Osteoblast (primary cell): ENCODE measurements around the gene RPS19BP1. TPM values are rescaled to one million over a fixed set of nuclear protein-coding genes. Genes with fewer than 3 reads are reported as not detected.

ENCODE experiments used
- DNase-seq: peaks from one replicate; pipeline ENCODE4 v3.0.0; 2011; ENCODE audit warnings: low spot score, mixed read lengths; ENCODE audit not compliant: insufficient read length; ENCODE audit errors: missing footprints
- H2AFZ ChIP-seq: 2 replicates; pipeline ENCODE4 v1.6.0; 2011; ENCODE audit warnings: mild to moderate bottlenecking, low read length
- H3K27ac ChIP-seq: 2 replicates; pipeline ENCODE4 v1.5.1; 2011; ENCODE audit warnings: mild to moderate bottlenecking, low read depth, low read length, moderate library complexity
- H3K27me3 ChIP-seq: 2 replicates; pipeline ENCODE4 v1.6.0; 2012; ENCODE audit warnings: mild to moderate bottlenecking, control low read depth, inconsistent platforms, low read length, moderate library complexity; ENCODE audit not compliant: insufficient read depth
- H3K36me3 ChIP-seq: 2 replicates; pipeline ENCODE4 v1.5.1; 2011; ENCODE audit warnings: mild to moderate bottlenecking, low read length, control low read depth, moderate library complexity; ENCODE audit not compliant: insufficient read depth
- H3K4me1 ChIP-seq: 2 replicates; pipeline ENCODE4 v1.5.1; 2011; ENCODE audit warnings: mild to moderate bottlenecking, low read length, control low read depth, moderate library complexity; ENCODE audit not compliant: insufficient read depth
- H3K4me2 ChIP-seq: 2 replicates; pipeline ENCODE4 v1.6.0; 2011; ENCODE audit warnings: mild to moderate bottlenecking, low read length; ENCODE audit not compliant: insufficient read depth
- H3K4me3 ChIP-seq: fragments of 200-600 bp; sonication (generic); 3 replicates; pipeline ENCODE4 v1.5.1; 2012; ENCODE audit warnings: mild to moderate bottlenecking, low read length, inconsistent platforms; ENCODE audit not compliant: insufficient read depth
- H3K79me2 ChIP-seq: 2 replicates; pipeline ENCODE4 v1.6.0; 2012; ENCODE audit warnings: mild to moderate bottlenecking, low read length, control low read depth, inconsistent platforms; ENCODE audit not compliant: insufficient read depth
- H3K9me3 ChIP-seq: 2 replicates; pipeline ENCODE4 v1.5.1; 2011; ENCODE audit warnings: low read depth, low read length, control low read depth
- H4K20me1 ChIP-seq: 2 replicates; pipeline ENCODE4 v1.6.0; 2012; ENCODE audit warnings: mild to moderate bottlenecking, low read length, control low read depth; ENCODE audit not compliant: insufficient read depth
- CTCF ChIP-seq: IDR thresholded peaks from 2 replicates; pipeline ENCODE4 v1.5.1; 2011; ENCODE audit warnings: mild to moderate bottlenecking, low read depth, low read length, moderate library complexity; ENCODE audit errors: extremely low read depth
- total RNA-seq: library from RNA; depleted of rRNA; stranded (reverse); fragments of >200 nt; gene quantifications from 2 replicates; pipeline ENCODE4 v1.2.3, GENCODE V29; 2012

The RPS19BP1 gene
- total RNA-seq, 1 donor: 34.7 TPM

- peak; percentile 34 for TF ChIP-seq CTCF
- Histone ChIP-seq H3K27me3 (peaks cover 39% of the 10 kb centered on the region), H3K9me3 (no peaks in the 10 kb centered on the region)
These were observed 27.0 kb upstream of the RPS19BP1 start for GRCh38 chr22:39559456-39560105.

GRCh38 chr22:39558950-39559349, 26.4 kb upstream of the RPS19BP1 start:
- Histone ChIP-seq H3K4me3 (no peak overlapping the region), H3K9me3 (no peaks in the 10 kb centered on the region), H4K20me1 (no peaks in the 10 kb centered on the region), H3K4me2 (no peak overlapping the region), H3K27ac (no peak overlapping the region), H2AFZ (no peak overlapping the region), H3K4me1 (no peaks in the 10 kb centered on the region), H3K27me3 (peaks cover 39% of the 10 kb centered on the region), H3K36me3 (no peaks in the 10 kb centered on the region), H3K79me2 (no peaks in the 10 kb centered on the region)
- TF ChIP-seq CTCF: no peak
- DNase-seq: no peak

More at GRCh38 chr22:39559456-39560105, 27.0 kb upstream of the RPS19BP1 start:
- no peak overlapping the region for H3K4me3 ChIP-seq
- H4K20me1 ChIP-seq: no peaks in the 10 kb centered on the region
- DNase-seq: no peak
- H3K4me2 ChIP-seq: no peak overlapping the region
- H3K79me2 ChIP-seq: no peaks in the 10 kb centered on the region
- no peak overlapping the region for H2AFZ ChIP-seq
- no peaks in the 10 kb centered on the region for H3K36me3 ChIP-seq
- no peaks in the 10 kb centered on the region for H3K4me1 ChIP-seq
- no peak overlapping the region for H3K27ac ChIP-seq

GRCh38 chr22:39558254-39558727, 25.7 kb upstream of the RPS19BP1 start:
- Histone ChIP-seq H3K79me2 (no peaks in the 10 kb centered on the region), H3K9me3 (no peaks in the 10 kb centered on the region), H3K36me3 (no peaks in the 10 kb centered on the region), H2AFZ (no peak overlapping the region), H3K4me3 (no peak overlapping the region), H3K4me2 (no peak overlapping the region), H3K4me1 (no peaks in the 10 kb centered on the region), H3K27ac (no peak overlapping the region), H3K27me3 (peaks cover 39% of the 10 kb centered on the region), H4K20me1 (no peaks in the 10 kb centered on the region)
- no peak for DNase-seq
- no peak for TF ChIP-seq CTCF

GRCh38 chr22:39556970-39557841, 24.7 kb upstream of the RPS19BP1 start:
- Histone ChIP-seq H3K27me3 (peaks cover 39% of the 10 kb centered on the region), H3K27ac (no peak overlapping the region), H3K4me1 (no peaks in the 10 kb centered on the region), H3K79me2 (no peaks in the 10 kb centered on the region), H3K9me3 (no peaks in the 10 kb centered on the region), H2AFZ (no peak overlapping the region), H3K4me3 (no peak overlapping the region), H3K36me3 (no peaks in the 10 kb centered on the region), H4K20me1 (no peaks in the 10 kb centered on the region), H3K4me2 (no peak overlapping the region)
- no peak for TF ChIP-seq CTCF
- DNase-seq: peak; percentile 84
